Measurements from ENCODE around the gene PADI4. TPM values are rescaled to one million over a fixed set of nuclear protein-coding genes. Genes with fewer than 3 reads are reported as not detected.
"Not testable (repeated sequence)": the region's sequence is repeated elsewhere in the genome, so short reads cannot be mapped to it uniquely, and the experiment has no call there.

The PADI4 gene
- total RNA-seq, 1 donor from 2014 or later = not detected

- no peak for DNase-seq (ENCODE audit: low read depth)
- no peak overlapping the region for H3K4me3 ChIP-seq (ENCODE audit: low read depth, low read length)
- no peak for TF ChIP-seq CTCF (conservative IDR thresholded peaks at IDR 0.05; ENCODE audit: low read depth, low read length)
Observed at GRCh38 chr1:17318262-17318661, 10.3 kb downstream of the PADI4 start.

- DNase-seq (ENCODE audit: low read depth) = no peak
- no peak for TF ChIP-seq CTCF (conservative IDR thresholded peaks at IDR 0.05; ENCODE audit: low read depth, low read length)
- no peak overlapping the region for H3K4me3 ChIP-seq (ENCODE audit: low read depth, low read length)
Observed at GRCh38 chr1:17319561-17320350, 11.8 kb downstream of the PADI4 start.

- not testable (repeated sequence) for H3K4me3 ChIP-seq (ENCODE audit: low read depth, low read length); DNase-seq (ENCODE audit: low read depth)
Observed at GRCh38 chr1:17321857-17322390, 13.9 kb downstream of the PADI4 start.

- no peak overlapping the region for H3K4me3 ChIP-seq (ENCODE audit: low read depth, low read length)
- DNase-seq (ENCODE audit: low read depth) = no peak
- no peak for TF ChIP-seq CTCF (conservative IDR thresholded peaks at IDR 0.05; ENCODE audit: low read depth, low read length)
Observed at GRCh38 chr1:17328855-17329254, 20.9 kb downstream of the PADI4 start.

GRCh38 chr1:17329610-17330009, 21.6 kb downstream of the PADI4 start:
- TF ChIP-seq CTCF (conservative IDR thresholded peaks at IDR 0.05; ENCODE audit: low read depth, low read length) = no peak
- no peak for DNase-seq (ENCODE audit: low read depth)

GRCh38 chr1:17330856-17331255, 22.9 kb downstream of the PADI4 start:
- no peak for TF ChIP-seq CTCF (conservative IDR thresholded peaks at IDR 0.05; ENCODE audit: low read depth, low read length)
- DNase-seq (ENCODE audit: low read depth) = no peak
- no peak overlapping the region for H3K4me3 ChIP-seq (ENCODE audit: low read depth, low read length)

More at GRCh38 chr1:17329610-17330009, 21.6 kb downstream of the PADI4 start:
- H3K4me3 ChIP-seq (ENCODE audit: low read depth, low read length) = no peak overlapping the region

- no peak for DNase-seq (ENCODE audit: low read depth)
- H3K4me3 ChIP-seq (ENCODE audit: low read depth, low read length) = no peak overlapping the region
- TF ChIP-seq CTCF (conservative IDR thresholded peaks at IDR 0.05; ENCODE audit: low read depth, low read length) = no peak
Observed at GRCh38 chr1:17333081-17333480, 25.1 kb downstream of the PADI4 start.
